ENCODE data around the gene ADAR.
"Not testable (repeated sequence)": the region's sequence is repeated elsewhere in the genome, so short reads cannot be mapped to it uniquely, and the experiment has no call there.

Gene ADAR

DNA sequence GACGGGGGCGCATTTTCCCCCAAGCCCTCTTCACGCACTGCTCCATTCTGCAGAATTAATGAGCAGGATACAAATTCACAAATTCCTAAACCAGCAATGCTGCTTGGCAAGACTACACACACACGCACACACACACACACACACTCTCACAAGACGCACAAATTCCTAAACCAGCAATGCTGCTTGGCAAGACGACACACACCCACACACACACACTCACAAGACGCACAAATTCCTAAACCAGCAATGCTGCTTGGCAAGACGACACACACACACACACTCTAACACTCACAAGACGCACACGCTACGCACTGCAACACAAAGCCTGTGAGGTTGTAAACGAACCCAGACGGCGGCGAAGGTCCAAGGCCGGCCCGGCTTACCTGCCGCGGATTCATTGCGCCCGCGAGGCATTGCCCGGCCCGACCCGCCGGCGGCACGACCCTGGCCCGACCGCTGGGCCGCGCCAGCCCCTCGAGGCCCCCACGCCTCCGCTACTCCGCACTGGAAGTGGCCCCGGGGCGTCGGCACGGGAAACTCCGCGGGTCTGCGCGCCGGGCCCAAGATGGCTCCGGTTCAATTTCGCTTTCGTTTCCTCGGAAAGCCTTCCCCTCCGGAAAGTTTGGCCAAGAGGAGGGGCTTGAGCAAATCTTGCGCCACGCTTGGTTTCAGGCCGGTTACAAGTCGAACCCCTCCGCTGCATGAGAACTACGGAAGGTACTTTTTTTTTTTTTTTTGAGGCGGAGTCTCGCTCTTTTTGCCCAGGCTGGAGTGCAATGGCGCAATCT is at the start of gene ADAR:
ADAR (minus strand) TSS at position 578 of the 788 bp plus-strand sequence; CDS start at position 398, 180 bp downstream.
- DNase-seq, result peak; percentile 91

DNA sequence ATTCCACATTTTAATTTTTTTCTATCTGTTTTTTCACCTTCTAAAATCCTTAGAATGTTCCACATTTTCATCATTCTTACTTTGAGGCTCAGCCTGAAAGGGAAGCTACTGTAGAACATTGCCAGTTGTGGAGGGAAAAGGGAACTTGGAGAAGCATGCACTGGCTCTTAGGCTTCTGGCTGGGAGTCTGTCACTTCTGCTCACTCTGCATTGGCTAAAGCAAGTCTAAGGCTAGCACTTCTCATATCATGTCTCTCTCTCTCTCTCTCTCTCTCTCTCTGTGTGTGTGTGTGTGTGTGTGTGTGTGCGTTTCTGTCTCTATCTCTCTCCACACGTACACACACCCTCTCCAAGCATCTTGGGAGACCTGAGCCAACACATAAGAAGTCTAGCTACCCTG is 49.6 kb upstream of the ADAR start:
- no peak for DNase-seq

DNA sequence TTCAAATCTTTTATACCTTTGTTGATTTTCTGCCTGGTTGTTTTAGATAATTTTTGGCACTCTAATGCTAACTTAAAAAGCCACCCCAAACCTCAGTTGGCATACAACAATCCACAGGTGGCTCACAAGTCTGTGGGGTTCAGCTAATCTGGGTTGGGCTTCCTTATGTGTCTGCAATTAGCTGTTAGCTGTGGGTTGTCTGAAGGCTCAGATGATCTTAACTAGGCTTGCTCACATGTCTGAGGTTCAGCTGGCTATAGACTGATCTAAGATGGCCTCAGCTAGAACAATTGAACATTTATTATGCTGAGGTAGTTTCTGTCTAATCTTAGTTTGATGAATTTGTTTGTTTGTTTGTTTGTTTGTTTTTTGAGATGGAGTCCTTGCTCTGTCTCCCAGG is 44.9 kb upstream of the ADAR start:
- DNase-seq, result no peak

GRCh38 chr1:154644724-154645123 is 36.7 kb upstream of the ADAR start:
- DNase-seq, result not testable (repeated sequence)

GRCh38 chr1:154641534-154641933 is 33.5 kb upstream of the ADAR start:
- DNase-seq, result no peak

DNA sequence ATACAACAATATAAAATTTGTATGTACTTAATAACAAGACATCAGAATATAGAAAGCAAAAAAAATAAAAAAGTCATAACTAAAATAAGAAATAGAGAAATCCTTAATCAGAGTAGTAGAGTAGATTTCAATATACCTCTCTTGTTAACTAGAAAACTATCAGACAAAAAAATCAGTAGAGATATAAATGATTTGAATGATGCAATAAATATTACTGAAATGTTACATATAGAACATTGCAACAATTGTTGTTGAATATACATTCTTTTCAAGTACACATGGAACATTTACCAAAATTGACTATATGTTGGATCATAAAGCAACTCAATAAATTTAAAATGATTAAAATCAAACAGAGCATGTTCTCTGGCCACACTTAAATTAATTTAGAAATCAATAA is 31.9 kb upstream of the ADAR start:
- DNase-seq, result no peak

DNA sequence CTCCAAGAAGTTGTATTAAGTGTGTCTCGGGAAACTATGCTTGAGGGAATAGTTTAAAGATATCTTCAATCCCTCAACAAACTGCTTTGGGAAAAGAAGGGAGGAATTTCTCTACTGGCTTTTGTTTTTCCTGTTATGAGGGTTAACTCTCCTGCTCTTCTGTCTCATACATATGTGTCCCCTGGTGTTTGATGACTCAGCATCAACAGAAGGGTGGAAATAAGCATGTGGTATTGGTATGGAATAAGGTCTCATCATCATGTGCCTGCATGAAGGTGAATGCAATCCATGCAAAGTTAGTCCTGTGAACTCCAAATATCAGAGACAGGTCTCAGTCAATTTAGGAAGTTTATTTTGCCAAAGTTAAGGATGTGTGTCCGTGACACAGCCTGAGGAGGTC is 27.2 kb upstream of the ADAR start:
- no peak for DNase-seq

GRCh38 chr1:154629675-154630073 is 21.7 kb upstream of the ADAR start:
- no peak for DNase-seq

GRCh38 chr1:154629061-154629674 is 21.2 kb upstream of the ADAR start:
- DNase-seq, result no peak

DNA sequence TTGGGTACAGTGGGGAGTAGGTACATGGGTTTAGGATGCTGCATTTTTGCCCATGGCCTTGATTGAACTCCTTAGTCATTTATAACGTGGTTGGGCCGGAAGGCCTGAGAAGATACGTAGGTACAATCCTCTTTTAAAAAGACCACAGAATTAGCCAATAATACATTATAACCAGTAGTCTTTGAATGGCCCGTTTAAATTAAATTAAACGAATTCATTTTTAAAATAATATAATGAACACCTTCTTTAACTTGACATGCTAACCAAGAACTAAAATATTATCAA is 20.1 kb upstream of the ADAR start:
- no peak for DNase-seq

- DNase-seq, result peak; percentile 92
Observed at GRCh38 chr1:154627257-154628120, 19.5 kb upstream of the ADAR start.

- no peak for DNase-seq
Observed at GRCh38 chr1:154626456-154627256, 18.7 kb upstream of the ADAR start.

GRCh38 chr1:154624746-154625643 is 17.0 kb upstream of the ADAR start:
- DNase-seq, result no peak

- DNase-seq, result no peak
Observed at GRCh38 chr1:154623358-154623757, 15.4 kb upstream of the ADAR start.

DNA sequence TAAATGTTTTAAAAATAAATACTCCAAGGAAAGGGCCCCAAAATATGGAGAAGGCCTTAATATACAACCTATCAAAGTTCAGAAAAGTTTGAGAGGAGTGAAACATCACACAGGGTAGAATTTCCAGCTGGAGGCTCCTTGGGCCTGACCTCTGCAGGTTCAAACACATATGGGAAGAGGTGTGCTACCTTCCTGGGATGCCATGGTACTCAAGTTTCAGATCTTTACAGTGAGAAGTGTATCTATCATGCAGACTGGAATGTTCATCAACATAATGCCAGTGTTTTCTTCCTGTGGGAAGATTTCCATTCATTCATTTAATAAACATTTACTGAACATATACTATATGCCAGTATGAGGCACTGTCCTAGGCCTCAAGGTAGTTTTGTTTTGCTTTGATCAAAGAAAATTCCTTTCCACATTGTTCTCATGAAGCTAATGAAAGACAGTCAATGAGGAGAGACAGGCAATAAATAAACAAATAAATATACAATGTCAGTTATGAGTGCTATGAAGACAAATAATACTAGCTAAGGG is 14.6 kb upstream of the ADAR start:
- no peak for DNase-seq

DNA sequence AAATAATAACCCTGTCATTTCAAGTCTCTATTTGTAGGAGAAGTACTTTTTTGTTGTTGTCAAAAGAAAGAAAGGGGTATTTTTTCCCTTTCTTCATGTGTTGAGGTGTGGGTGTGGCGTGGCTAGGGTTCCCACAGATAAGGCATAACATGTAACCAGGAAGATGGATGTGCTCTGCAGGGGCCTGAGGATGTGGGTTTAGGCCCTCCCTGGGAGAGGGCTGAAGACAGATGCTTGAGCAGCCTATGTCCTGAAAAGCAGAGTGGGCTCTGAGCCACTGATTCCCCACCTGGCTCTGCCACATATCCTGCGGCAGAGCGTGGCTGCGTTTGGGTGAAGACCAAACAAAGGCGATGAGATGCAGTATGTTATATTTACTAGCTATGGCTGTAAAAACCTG is 13.9 kb upstream of the ADAR start:
- DNase-seq, result no peak

DNA sequence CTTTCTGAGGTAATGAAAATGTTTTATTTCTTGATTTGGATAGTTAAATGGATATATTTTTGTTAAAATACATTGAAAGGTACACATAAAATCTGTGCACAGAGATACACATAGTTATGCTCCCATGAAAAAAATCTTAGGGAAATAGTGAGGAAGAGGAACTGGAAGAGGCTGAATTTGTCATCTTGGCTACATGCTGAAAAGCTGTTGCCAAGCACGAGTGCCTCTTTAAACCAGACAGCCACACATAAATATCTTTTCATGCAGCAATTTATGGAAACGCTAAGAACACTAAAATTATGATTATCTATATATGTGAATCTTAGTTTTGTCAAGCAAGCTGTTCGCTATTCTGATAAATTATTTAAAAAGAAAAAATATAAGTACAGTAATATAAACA is 12.8 kb upstream of the ADAR start:
- DNase-seq, result no peak

DNA sequence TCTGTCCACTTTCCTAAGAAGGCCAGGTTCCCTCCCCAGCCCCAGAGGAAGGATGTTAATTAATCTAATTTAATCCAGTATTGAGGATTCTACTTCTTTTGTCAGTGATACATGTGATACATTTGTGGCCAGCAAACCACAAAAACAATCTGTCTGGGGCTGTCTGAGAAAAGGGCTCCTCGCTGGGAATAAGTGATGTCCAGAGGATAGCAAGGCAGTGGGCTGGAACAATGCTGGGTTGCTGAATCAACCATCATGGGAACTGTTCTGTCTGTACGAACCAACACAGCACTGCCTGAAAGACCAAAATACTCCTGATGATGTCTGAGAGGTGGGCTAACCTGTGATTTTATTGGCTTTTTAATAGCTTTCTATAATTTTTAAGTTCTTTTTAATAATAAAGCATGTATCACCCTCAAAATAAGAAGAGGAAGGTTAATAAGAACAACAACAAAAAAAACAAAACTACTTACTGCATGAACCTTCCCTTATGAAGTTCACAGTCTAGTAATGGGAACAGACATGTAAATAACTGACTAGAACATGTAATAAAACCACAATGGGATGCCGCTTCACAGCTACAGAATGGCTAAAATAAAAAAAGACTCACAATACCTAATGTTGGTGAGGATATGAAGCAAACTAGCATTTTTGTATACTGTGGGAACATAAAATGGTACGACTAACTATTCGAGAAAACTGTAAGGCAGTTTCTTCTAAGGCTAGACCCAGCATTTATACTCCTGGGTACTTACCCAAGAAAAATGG is 11.4 kb upstream of the ADAR start:
- DNase-seq, result no peak

GRCh38 chr1:154616659-154617345 is 8.8 kb upstream of the ADAR start:
- no peak for DNase-seq

DNA sequence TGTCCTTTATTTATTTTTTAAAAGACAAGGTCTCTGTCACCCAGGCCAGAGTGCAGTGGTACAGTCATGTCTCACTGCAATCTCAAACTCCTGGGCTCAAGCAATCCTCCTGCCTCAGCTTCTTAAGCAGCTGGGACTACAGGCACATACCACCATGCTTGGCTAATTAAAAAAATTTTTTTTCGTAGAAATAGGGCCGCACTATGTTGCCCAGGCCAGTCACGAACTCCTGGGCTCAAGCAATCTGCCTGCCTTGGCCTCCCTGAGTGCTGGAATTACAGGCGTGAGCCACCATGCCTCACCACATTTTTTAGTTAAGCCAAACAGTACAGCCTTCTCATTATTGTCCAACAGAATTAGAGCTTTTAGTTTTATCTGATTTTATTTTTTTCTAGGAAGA is 7.4 kb upstream of the ADAR start:
- DNase-seq, result no peak

Data from activated naive CD4-positive, alpha-beta T cell treated with anti-CD3 and anti-CD28 coated beads, Interleukin-2, amount 50 U/mL, for 16 hours (primary cell).